ENCODE measurements around the gene MEP1A. TPM values are rescaled to one million over a fixed set of nuclear protein-coding genes. Genes with fewer than 3 reads are reported as not detected.
"Not testable (repeated sequence)": the region's sequence is repeated elsewhere in the genome, so short reads cannot be mapped to it uniquely, and the experiment has no call there.

MEP1A gene, protein sequence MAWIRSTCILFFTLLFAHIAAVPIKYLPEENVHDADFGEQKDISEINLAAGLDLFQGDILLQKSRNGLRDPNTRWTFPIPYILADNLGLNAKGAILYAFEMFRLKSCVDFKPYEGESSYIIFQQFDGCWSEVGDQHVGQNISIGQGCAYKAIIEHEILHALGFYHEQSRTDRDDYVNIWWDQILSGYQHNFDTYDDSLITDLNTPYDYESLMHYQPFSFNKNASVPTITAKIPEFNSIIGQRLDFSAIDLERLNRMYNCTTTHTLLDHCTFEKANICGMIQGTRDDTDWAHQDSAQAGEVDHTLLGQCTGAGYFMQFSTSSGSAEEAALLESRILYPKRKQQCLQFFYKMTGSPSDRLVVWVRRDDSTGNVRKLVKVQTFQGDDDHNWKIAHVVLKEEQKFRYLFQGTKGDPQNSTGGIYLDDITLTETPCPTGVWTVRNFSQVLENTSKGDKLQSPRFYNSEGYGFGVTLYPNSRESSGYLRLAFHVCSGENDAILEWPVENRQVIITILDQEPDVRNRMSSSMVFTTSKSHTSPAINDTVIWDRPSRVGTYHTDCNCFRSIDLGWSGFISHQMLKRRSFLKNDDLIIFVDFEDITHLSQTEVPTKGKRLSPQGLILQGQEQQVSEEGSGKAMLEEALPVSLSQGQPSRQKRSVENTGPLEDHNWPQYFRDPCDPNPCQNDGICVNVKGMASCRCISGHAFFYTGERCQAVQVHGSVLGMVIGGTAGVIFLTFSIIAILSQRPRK
- total RNA-seq (not detected), polyA plus RNA-seq (ENCODE audit: insufficient read depth in 1 of 8, insufficient read length in 8 of 8, low replicate concordance in 1 of 8) (10 to 100 TPM in 1 of 8 donors, 1 to 10 TPM in 1, under 1 TPM in 4, not detected in 2; 0.04 to 24.9 (median 0.16) TPM)
- long read RNA-seq, donor 1: 0 reads
- long read RNA-seq, donor 2: 0 reads
- long read RNA-seq, donor 3: 0 reads
- long read RNA-seq, donor 4: 0 reads
- long read RNA-seq, donor 5: 0 reads
- long read RNA-seq, donor 6: 0 reads
- long read RNA-seq, donor 7: 0 reads
- long read RNA-seq, donor 8: 0 reads
- long read RNA-seq, donor 9: 0 reads
- long read RNA-seq, donor 10: 0 reads
- long read RNA-seq, donor 11: 0 reads

GRCh38 chr6:46793138-46793537 is at the start of gene MEP1A:
MEP1A (plus strand) TSS chr6:46793389; CDS start chr6:46793399, 10 bp downstream.
- no peak for DNase-seq
- no peaks in the 10 kb centered on the region for H3K4me1 ChIP-seq (ENCODE audit: control insufficient read depth, insufficient read depth, low read length)
- no peak within 1 kb of the TSS for H3K27ac ChIP-seq (ENCODE audit: low read length)
- no peaks in the 10 kb centered on the region for H3K36me3 ChIP-seq (ENCODE audit: control insufficient read depth, insufficient read depth, low read length)
- H3K9me3 ChIP-seq (replicated peaks; ENCODE audit: control insufficient read depth, low read depth, low read length): no peaks in the 10 kb centered on the region
- H3K27me3 ChIP-seq (ENCODE audit: control insufficient read depth, insufficient read depth, low read length): no peaks in the 10 kb centered on the region
- WGBS (ENCODE audit: insufficient coverage): 88% methylated on average over 4 of the region's 8 CpGs
- no peak within 1 kb of the TSS for H3K4me3 ChIP-seq (ENCODE audit: low read length)

DNA sequence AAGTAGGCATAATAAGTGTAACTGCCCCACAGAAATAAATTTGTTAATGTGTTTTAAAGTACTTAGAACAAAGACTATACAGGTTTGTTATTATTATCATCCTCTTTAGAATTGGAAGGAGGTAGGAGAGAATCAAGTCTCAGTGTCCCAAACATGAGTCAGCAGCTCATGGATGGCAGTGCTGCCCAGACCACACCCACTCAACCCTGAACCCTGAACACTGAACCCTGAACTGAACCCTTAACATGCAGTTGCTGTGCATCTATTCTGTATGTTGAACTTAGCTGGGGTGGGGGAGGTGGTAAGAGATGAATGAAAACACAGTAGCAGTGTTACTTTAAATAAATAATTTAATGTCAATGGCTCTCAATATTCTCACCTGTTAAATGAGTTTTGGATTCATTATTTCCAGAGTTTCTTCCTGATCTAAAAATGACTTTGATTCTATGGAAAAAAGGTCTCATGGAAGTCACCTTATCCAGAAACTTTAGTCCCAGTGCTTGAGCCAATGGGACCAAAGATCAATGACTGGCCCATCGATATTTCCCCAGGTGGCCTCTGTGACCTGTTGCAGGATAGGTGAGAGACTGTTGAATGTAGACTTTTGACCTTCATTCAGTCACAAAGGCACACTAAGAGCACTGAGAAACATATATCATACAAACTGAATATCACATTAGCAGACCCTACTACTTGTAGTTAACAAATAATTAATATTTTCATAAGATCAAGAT is 49.6 kb upstream of the MEP1A start:
- DNase-seq: no peak
- Histone ChIP-seq H3K27me3 (ENCODE audit: control insufficient read depth, insufficient read depth, low read length) (no peaks in the 10 kb centered on the region), H3K4me3 (ENCODE audit: low read length) (no peak overlapping the region), H3K4me1 (ENCODE audit: control insufficient read depth, insufficient read depth, low read length) (peaks cover 2% of the 10 kb centered on the region), H3K9me3 (replicated peaks; ENCODE audit: control insufficient read depth, low read depth, low read length) (no peaks in the 10 kb centered on the region), H3K27ac (ENCODE audit: low read length) (no peak overlapping the region), H3K36me3 (ENCODE audit: control insufficient read depth, insufficient read depth, low read length) (no peaks in the 10 kb centered on the region)
- no CpG with 5 or more reads among the region's 1 CpG for whole genome bisulfite sequencing (ENCODE audit: insufficient coverage)

GRCh38 chr6:46744159-46744725 is 48.9 kb upstream of the MEP1A start:
- WGBS (ENCODE audit: insufficient coverage): no CpG with 5 or more reads among the region's 3 CpGs
- H3K27ac ChIP-seq (ENCODE audit: low read length); H3K9me3 ChIP-seq (replicated peaks; ENCODE audit: control insufficient read depth, low read depth, low read length); H3K4me1 ChIP-seq (ENCODE audit: control insufficient read depth, insufficient read depth, low read length); DNase-seq; H3K4me3 ChIP-seq (ENCODE audit: low read length); H3K27me3 ChIP-seq (ENCODE audit: control insufficient read depth, insufficient read depth, low read length); H3K36me3 ChIP-seq (ENCODE audit: control insufficient read depth, insufficient read depth, low read length): not testable (repeated sequence)

DNA sequence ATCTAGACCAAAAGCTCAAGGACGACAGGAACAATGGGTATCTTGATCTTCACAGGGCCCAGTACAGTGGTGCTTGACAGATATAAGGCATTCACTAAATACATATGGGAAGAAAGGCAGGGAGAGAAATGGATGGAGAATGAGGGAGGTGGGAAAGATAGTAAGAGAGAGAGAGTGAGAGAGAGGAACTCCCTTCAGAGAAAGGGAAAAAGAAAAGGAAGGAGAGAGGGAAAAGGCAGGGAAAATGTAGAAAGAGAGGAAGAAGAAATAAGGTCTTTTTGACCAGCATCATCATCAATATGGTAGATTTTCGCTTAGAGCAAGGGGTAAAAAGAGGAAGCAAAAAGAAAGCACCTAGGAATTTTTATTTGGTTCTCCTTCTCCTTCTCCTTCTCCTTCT is 47.2 kb upstream of the MEP1A start:
- no CpG with 5 or more reads among the region's 2 CpGs for WGBS (ENCODE audit: insufficient coverage)
- Histone ChIP-seq H3K4me1 (ENCODE audit: control insufficient read depth, insufficient read depth, low read length) (peaks cover 6% of the 10 kb centered on the region), H3K4me3 (ENCODE audit: low read length) (no peak overlapping the region), H3K9me3 (replicated peaks; ENCODE audit: control insufficient read depth, low read depth, low read length) (no peaks in the 10 kb centered on the region), H3K36me3 (ENCODE audit: control insufficient read depth, insufficient read depth, low read length) (no peaks in the 10 kb centered on the region), H3K27ac (ENCODE audit: low read length) (no peak overlapping the region), H3K27me3 (ENCODE audit: control insufficient read depth, insufficient read depth, low read length) (no peaks in the 10 kb centered on the region)
- no peak for DNase-seq

DNA sequence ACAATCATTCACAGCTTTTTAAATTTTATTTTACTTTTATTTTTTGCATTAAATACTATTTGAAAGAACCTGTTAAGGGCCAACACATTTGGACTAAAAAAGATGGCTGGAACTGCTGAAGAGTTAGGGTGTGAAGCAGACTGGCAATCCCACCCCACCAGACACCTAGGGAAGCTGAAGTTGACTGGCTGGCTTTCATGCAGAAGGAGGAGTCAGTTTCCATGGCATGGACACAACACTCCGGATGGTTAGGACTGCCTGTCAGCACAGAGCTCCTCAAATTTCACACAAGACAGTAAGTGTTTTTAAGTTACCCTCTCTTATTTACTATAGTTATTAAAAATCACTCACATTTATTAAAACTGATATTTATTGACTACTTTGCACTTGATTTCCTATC is 46.5 kb upstream of the MEP1A start, which contains the start of gene ANKRD66:
Gene ANKRD66, plus strand, starts transcription at position 238 of the 400 bp plus-strand sequence. CDS start 5,016 bp downstream, outside the sequence.
- DNase-seq: peak; percentile 54
- Histone ChIP-seq H3K36me3 (ENCODE audit: control insufficient read depth, insufficient read depth, low read length) (no peaks in the 10 kb centered on the region), H3K27me3 (ENCODE audit: control insufficient read depth, insufficient read depth, low read length) (no peaks in the 10 kb centered on the region), H3K4me1 (ENCODE audit: control insufficient read depth, insufficient read depth, low read length) (peaks cover 6% of the 10 kb centered on the region), H3K4me3 (ENCODE audit: low read length) (no peak within 1 kb of the TSS), H3K9me3 (replicated peaks; ENCODE audit: control insufficient read depth, low read depth, low read length) (no peaks in the 10 kb centered on the region), H3K27ac (ENCODE audit: low read length) (no peak within 1 kb of the TSS)
- WGBS (ENCODE audit: insufficient coverage): no CpG with 5 or more reads among the region's 1 CpG

- H3K36me3 ChIP-seq (ENCODE audit: control insufficient read depth, insufficient read depth, low read length): no peaks in the 10 kb centered on the region
- peaks cover 6% of the 10 kb centered on the region for H3K4me1 ChIP-seq (ENCODE audit: control insufficient read depth, insufficient read depth, low read length)
- no peaks in the 10 kb centered on the region for H3K9me3 ChIP-seq (replicated peaks; ENCODE audit: control insufficient read depth, low read depth, low read length)
- 100% methylated on average over 2 of the region's 5 CpGs for WGBS (ENCODE audit: insufficient coverage)
- no peak overlapping the region for H3K27ac ChIP-seq (ENCODE audit: low read length)
- DNase-seq: no peak
- H3K27me3 ChIP-seq (ENCODE audit: control insufficient read depth, insufficient read depth, low read length): no peaks in the 10 kb centered on the region
- H3K4me3 ChIP-seq (ENCODE audit: low read length): no peak overlapping the region
These were observed 44.2 kb upstream of the MEP1A start for GRCh38 chr6:46748940-46749503.

GRCh38 chr6:46749731-46750130 is 43.5 kb upstream of the MEP1A start:
- WGBS (ENCODE audit: insufficient coverage): 80% methylated on average over 4 of the region's 5 CpGs
- H3K4me1 ChIP-seq (ENCODE audit: control insufficient read depth, insufficient read depth, low read length): peaks cover 6% of the 10 kb centered on the region
- H3K27ac ChIP-seq (ENCODE audit: low read length): no peak overlapping the region
- no peak overlapping the region for H3K4me3 ChIP-seq (ENCODE audit: low read length)
- H3K27me3 ChIP-seq (ENCODE audit: control insufficient read depth, insufficient read depth, low read length): no peaks in the 10 kb centered on the region
- no peaks in the 10 kb centered on the region for H3K9me3 ChIP-seq (replicated peaks; ENCODE audit: control insufficient read depth, low read depth, low read length)
- H3K36me3 ChIP-seq (ENCODE audit: control insufficient read depth, insufficient read depth, low read length): no peaks in the 10 kb centered on the region
- DNase-seq: no peak

DNA sequence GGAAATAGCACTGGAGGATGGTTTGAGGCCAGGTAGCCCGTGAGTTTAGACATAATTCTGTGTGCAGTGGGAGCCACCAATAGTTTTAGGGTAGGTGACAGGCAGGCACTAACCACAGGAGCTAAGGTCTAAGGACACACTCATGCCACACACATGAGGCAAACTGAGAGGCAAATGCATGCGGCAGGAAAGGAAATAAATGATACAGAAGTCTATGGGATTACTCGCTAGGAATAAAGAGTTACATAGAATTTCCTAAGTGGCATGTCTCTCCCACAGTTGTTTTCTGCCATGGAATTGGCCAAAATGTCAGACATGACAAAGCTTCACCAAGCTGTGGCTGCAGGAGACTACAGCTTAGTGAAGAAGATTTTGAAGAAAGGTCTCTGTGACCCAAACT is 41.5 kb upstream of the MEP1A start:
- no peaks in the 10 kb centered on the region for H3K9me3 ChIP-seq (replicated peaks; ENCODE audit: control insufficient read depth, low read depth, low read length)
- no peaks in the 10 kb centered on the region for H3K36me3 ChIP-seq (ENCODE audit: control insufficient read depth, insufficient read depth, low read length)
- no peak overlapping the region for H3K4me3 ChIP-seq (ENCODE audit: low read length)
- 58% methylated on average over 2 of the region's 3 CpGs for WGBS (ENCODE audit: insufficient coverage)
- no peak overlapping the region for H3K27ac ChIP-seq (ENCODE audit: low read length)
- H3K4me1 ChIP-seq (ENCODE audit: control insufficient read depth, insufficient read depth, low read length): peaks cover 7% of the 10 kb centered on the region
- H3K27me3 ChIP-seq (ENCODE audit: control insufficient read depth, insufficient read depth, low read length): no peaks in the 10 kb centered on the region
- DNase-seq: no peak

GRCh38 chr6:46755865-46756264 is 37.3 kb upstream of the MEP1A start:
- H3K4me1 ChIP-seq (ENCODE audit: control insufficient read depth, insufficient read depth, low read length): peaks cover 5% of the 10 kb centered on the region
- no peaks in the 10 kb centered on the region for H3K27me3 ChIP-seq (ENCODE audit: control insufficient read depth, insufficient read depth, low read length)
- no peak for DNase-seq
- WGBS (ENCODE audit: insufficient coverage): no CpG with 5 or more reads among the region's 1 CpG
- H3K9me3 ChIP-seq (replicated peaks; ENCODE audit: control insufficient read depth, low read depth, low read length): no peaks in the 10 kb centered on the region
- H3K36me3 ChIP-seq (ENCODE audit: control insufficient read depth, insufficient read depth, low read length): no peaks in the 10 kb centered on the region
- no peak overlapping the region for H3K4me3 ChIP-seq (ENCODE audit: low read length)
- no peak overlapping the region for H3K27ac ChIP-seq (ENCODE audit: low read length)
